ENCODE results near the gene SLX9. TPM values are rescaled to one million over a fixed set of nuclear protein-coding genes. Genes with fewer than 3 reads are reported as not detected.

Gene SLX9
- total RNA-seq, 2 donors from 2014 or later = 43.5 to 83.6 TPM

- H3K9me3 Mint-ChIP-seq = no peaks in the 10 kb centered on the region
- no peaks in the 10 kb centered on the region for H3K27me3 Mint-ChIP-seq
- DNase-seq (ENCODE audit: low spot score) = no peak
- H3K4me1 Mint-ChIP-seq (ENCODE audit: low read depth in 2 of 2) = no peaks in the 10 kb centered on the region
- H3K27ac Mint-ChIP-seq = no peak overlapping the region
- no peak overlapping the region for H3K4me3 Mint-ChIP-seq
- no peaks in the 10 kb centered on the region for H3K36me3 Mint-ChIP-seq
- ATAC-seq = no peak
Observed at GRCh38 chr21:44996096-44996495, 56.3 kb downstream of the SLX9 start.

- H3K4me1 Mint-ChIP-seq (ENCODE audit: low read depth in 2 of 2) = no peaks in the 10 kb centered on the region
- H3K27me3 Mint-ChIP-seq = no peaks in the 10 kb centered on the region
- H3K36me3 Mint-ChIP-seq = no peaks in the 10 kb centered on the region
- H3K9me3 Mint-ChIP-seq = no peaks in the 10 kb centered on the region
- no peak overlapping the region for H3K27ac Mint-ChIP-seq
- no peak for DNase-seq (ENCODE audit: low spot score)
- no peak for ATAC-seq
- H3K4me3 Mint-ChIP-seq = no peak overlapping the region
Observed at GRCh38 chr21:44996501-44996921, 56.7 kb downstream of the SLX9 start.

GRCh38 chr21:44996983-44997936 lies 57.4 kb downstream of the SLX9 start:
- Mint-ChIP-seq H3K4me3 (no peak overlapping the region), H3K9me3 (no peaks in the 10 kb centered on the region), H3K4me1 (ENCODE audit: low read depth in 2 of 2) (no peaks in the 10 kb centered on the region), H3K27me3 (no peaks in the 10 kb centered on the region), H3K27ac (no peak overlapping the region), H3K36me3 (no peaks in the 10 kb centered on the region)
- ATAC-seq = no peak
- no peak for DNase-seq (ENCODE audit: low spot score)

- H3K27ac Mint-ChIP-seq = no peak overlapping the region
- no peaks in the 10 kb centered on the region for H3K9me3 Mint-ChIP-seq
- DNase-seq (ENCODE audit: low spot score) = no peak
- no peak overlapping the region for H3K4me3 Mint-ChIP-seq
- no peaks in the 10 kb centered on the region for H3K27me3 Mint-ChIP-seq
- no peaks in the 10 kb centered on the region for H3K4me1 Mint-ChIP-seq (ENCODE audit: low read depth in 2 of 2)
- no peaks in the 10 kb centered on the region for H3K36me3 Mint-ChIP-seq
- ATAC-seq = no peak
Observed at GRCh38 chr21:44998086-44998620, 58.3 kb downstream of the SLX9 start.

GRCh38 chr21:44998621-44999427 lies 59.0 kb downstream of the SLX9 start:
- H3K27me3 Mint-ChIP-seq = no peaks in the 10 kb centered on the region
- H3K9me3 Mint-ChIP-seq = no peaks in the 10 kb centered on the region
- H3K4me1 Mint-ChIP-seq (ENCODE audit: low read depth in 2 of 2) = no peaks in the 10 kb centered on the region
- H3K27ac Mint-ChIP-seq = no peak overlapping the region
- DNase-seq (ENCODE audit: low spot score) = no peak
- ATAC-seq = no peak
- H3K4me3 Mint-ChIP-seq = no peak overlapping the region
- H3K36me3 Mint-ChIP-seq = no peaks in the 10 kb centered on the region

- no peak for DNase-seq (ENCODE audit: low spot score)
- H3K27me3 Mint-ChIP-seq = no peaks in the 10 kb centered on the region
- no peak overlapping the region for H3K27ac Mint-ChIP-seq
Observed at GRCh38 chr21:44999428-44999971, 59.7 kb downstream of the SLX9 start.

GRCh38 chr21:44999972-45000636 lies 60.3 kb downstream of the SLX9 start:
- no peak for DNase-seq (ENCODE audit: low spot score)
- H3K4me1 Mint-ChIP-seq (ENCODE audit: low read depth in 2 of 2) = peaks cover 0 to 2% of the 10 kb centered on the region in 2 donors
- no peak overlapping the region for H3K27ac Mint-ChIP-seq
- no peaks in the 10 kb centered on the region for H3K27me3 Mint-ChIP-seq
- H3K36me3 Mint-ChIP-seq = no peaks in the 10 kb centered on the region
- no peak for ATAC-seq
- no peaks in the 10 kb centered on the region for H3K9me3 Mint-ChIP-seq
- no peak overlapping the region for H3K4me3 Mint-ChIP-seq

More at GRCh38 chr21:44999428-44999971, 59.7 kb downstream of the SLX9 start:
- H3K4me1 Mint-ChIP-seq (ENCODE audit: low read depth in 2 of 2) = no peaks in the 10 kb centered on the region
- H3K4me3 Mint-ChIP-seq = no peak overlapping the region
- no peak for ATAC-seq
- H3K9me3 Mint-ChIP-seq = no peaks in the 10 kb centered on the region
- no peaks in the 10 kb centered on the region for H3K36me3 Mint-ChIP-seq

GRCh38 chr21:45000637-45001133 lies 60.9 kb downstream of the SLX9 start:
- Mint-ChIP-seq H3K36me3 (no peaks in the 10 kb centered on the region), H3K4me3 (no peak overlapping the region), H3K4me1 (ENCODE audit: low read depth in 2 of 2) (peaks cover 0 to 3% of the 10 kb centered on the region in 2 donors), H3K9me3 (no peaks in the 10 kb centered on the region), H3K27me3 (peaks cover 0 to 1% of the 10 kb centered on the region in 2 donors), H3K27ac (no peak overlapping the region)
- ATAC-seq (no peak), DNase-seq (ENCODE audit: low spot score) (no peak)

GRCh38 chr21:45001134-45002095 lies 61.6 kb downstream of the SLX9 start:
- ATAC-seq = no peak
- no peak overlapping the region for H3K27ac Mint-ChIP-seq
- no peak overlapping the region for H3K4me3 Mint-ChIP-seq
- H3K9me3 Mint-ChIP-seq = no peaks in the 10 kb centered on the region
- H3K4me1 Mint-ChIP-seq (ENCODE audit: low read depth in 2 of 2) = peaks cover 0 to 3% of the 10 kb centered on the region in 2 donors
- H3K27me3 Mint-ChIP-seq = peaks cover 2 to 4% of the 10 kb centered on the region in 2 donors
- DNase-seq (ENCODE audit: low spot score) = no peak
- H3K36me3 Mint-ChIP-seq = no peaks in the 10 kb centered on the region

GRCh38 chr21:45002381-45003204 lies 62.8 kb downstream of the SLX9 start:
- DNase-seq (ENCODE audit: low spot score) (peak; percentile 35), ATAC-seq (no peak)
- H3K4me1 Mint-ChIP-seq (ENCODE audit: low read depth in 2 of 2) = peaks cover 0 to 3% of the 10 kb centered on the region in 2 donors
- peaks cover 9 to 11% of the 10 kb centered on the region in 2 donors for H3K27me3 Mint-ChIP-seq
- H3K4me3 Mint-ChIP-seq = no peak overlapping the region
- no peaks in the 10 kb centered on the region for H3K9me3 Mint-ChIP-seq
- no peak overlapping the region for H3K27ac Mint-ChIP-seq
- no peaks in the 10 kb centered on the region for H3K36me3 Mint-ChIP-seq

- DNase-seq (ENCODE audit: low spot score) = peak; percentile 56
- no peaks in the 10 kb centered on the region for H3K9me3 Mint-ChIP-seq
- no peak for ATAC-seq
- H3K27ac Mint-ChIP-seq = no peak overlapping the region
- no peak overlapping the region for H3K4me3 Mint-ChIP-seq
- peaks cover 12 to 16% of the 10 kb centered on the region in 2 donors for H3K27me3 Mint-ChIP-seq
- peaks cover 0 to 3% of the 10 kb centered on the region in 2 donors for H3K4me1 Mint-ChIP-seq (ENCODE audit: low read depth in 2 of 2)
- H3K36me3 Mint-ChIP-seq = no peaks in the 10 kb centered on the region
Observed at GRCh38 chr21:45003331-45004058, 63.7 kb downstream of the SLX9 start.
